ENCODE measurements around the gene LAMC1.

DNA sequence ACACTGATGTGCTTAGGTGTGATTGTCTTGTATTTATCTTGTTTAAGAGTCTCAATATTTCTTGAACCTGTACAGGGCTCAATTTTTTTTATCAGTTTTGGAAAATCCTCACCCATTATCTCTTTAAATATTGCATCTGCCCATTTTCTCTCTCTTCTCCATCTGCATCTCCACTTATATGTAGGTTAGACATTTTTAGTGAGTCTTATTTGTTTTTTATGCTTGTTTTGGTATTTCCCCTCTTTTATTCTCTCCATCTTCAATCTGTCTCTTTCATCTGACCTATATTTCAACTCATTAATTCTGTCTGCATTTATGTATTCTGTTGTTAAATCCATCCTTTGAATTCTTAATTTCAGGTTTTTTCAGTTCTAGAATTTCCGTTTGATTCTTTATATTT is 37.3 kb upstream of the LAMC1 start:
- no peak for TF ChIP-seq EZH2 (IDR thresholded peaks at IDR 0.05; ENCODE audit: insufficient read depth, poor library complexity, severe bottlenecking)
- no peak for TF ChIP-seq EZH2phosphoT487 (IDR thresholded peaks at IDR 0.05; ENCODE audit: insufficient read depth, low read depth)
